HG03575 (cell line): ENCODE measurements around the gene SLC12A8.

Experiments used
- ATAC-seq: cut with Tn5 transposase; IDR thresholded peaks from one replicate; pipeline ENCODE4 v1.9.1; 2021; ENCODE audit not compliant: unreplicated experiment, insufficient number of reproducible peaks, low FRiP score; ENCODE audit errors: extremely low read depth

The SLC12A8 gene

DNA sequence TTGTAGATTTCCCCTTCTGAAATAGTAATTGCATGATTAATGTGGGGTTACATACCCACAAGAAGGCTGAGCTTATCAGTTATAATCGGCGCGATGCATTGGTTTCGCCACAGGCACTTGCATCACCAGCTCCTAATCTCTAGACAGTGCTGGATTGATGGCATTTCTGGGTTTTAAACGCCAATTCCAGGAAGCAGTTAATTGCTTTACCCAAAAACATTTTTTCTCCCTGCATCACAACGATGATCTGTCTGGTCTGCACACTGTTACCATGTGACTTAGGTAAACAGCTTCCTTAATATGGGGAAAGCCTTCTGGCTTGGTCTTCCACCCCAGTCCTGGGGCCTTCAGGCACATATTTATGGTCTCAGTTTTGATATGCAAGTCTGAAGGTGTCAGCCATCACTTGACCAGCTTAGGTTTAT, 86.7 kb downstream of the SLC12A8 start:
- no peak for ATAC-seq

DNA sequence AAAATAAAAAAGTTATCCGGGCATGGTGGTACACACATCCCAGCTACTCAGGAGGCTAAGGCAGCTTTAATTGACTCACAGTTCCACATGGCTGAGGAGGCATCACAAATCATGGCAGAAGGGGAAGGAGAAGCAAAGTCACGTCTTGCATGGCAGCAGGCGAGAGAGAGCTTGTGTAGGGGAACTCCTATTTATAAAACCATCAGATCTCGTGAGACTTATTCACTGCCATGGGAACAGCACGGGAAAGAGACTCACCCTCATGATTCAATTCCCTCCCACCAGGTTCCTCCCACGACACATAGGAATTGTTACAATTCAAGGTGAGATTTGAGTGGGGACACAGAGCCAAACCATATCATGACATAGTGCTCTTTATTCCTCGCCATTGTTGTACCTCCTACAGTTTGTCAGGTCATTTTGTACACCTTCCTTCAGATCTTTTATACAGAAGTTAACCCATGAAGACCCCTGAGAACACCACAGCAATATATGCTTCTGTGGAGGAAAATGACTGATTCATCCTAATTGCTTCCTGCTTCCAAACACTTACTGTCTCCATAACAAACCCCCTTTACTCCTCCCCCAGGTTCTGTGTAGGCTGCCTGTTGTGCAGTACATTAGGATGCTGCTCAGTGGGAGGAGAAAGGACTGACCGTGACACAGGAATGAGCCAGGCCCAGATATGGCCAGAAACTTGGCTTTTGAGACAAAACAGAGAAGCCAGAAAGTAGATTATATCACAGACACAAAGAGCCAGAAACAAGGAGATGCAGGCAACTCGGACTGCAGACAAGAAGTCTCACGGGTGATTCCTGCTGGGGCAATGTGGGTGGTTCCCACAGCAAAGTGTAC, 88.9 kb downstream of the SLC12A8 start:
- ATAC-seq = no peak

DNA sequence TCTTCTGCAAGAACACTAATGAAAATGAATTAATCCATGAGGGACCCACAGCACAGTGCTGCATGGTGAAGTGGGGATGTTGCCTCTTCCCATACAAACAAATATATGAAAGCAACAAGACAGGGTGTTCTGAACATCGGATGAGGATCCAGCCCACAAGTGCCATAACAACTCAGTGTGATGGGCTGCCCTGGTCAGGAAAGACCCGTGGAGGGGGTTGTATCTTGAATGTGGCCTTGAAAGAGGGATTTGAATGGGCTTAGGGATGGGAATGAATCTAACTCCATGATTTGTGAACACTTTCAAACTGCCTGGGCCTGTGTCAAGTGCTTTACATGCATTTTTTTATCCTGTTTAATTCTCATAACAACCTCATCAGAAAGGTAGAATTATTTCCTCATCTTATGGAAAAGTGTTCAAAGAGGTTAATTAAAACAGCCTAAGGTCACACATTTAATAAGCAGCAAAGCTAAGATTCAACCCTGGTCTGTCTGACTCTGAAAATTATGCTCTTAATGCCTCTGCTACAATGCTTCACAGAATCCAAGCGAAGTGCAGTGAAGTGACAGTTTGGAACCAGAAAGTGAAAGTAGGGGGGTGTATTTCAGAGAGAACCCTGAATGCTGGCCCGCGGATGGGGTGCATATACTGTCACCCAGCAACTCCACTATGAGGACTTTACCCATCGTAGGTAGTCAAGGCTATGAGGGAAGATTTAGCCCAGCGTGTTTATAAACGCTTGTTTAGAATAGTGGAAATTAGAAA, 91.1 kb downstream of the SLC12A8 start:
- no peak for ATAC-seq

DNA sequence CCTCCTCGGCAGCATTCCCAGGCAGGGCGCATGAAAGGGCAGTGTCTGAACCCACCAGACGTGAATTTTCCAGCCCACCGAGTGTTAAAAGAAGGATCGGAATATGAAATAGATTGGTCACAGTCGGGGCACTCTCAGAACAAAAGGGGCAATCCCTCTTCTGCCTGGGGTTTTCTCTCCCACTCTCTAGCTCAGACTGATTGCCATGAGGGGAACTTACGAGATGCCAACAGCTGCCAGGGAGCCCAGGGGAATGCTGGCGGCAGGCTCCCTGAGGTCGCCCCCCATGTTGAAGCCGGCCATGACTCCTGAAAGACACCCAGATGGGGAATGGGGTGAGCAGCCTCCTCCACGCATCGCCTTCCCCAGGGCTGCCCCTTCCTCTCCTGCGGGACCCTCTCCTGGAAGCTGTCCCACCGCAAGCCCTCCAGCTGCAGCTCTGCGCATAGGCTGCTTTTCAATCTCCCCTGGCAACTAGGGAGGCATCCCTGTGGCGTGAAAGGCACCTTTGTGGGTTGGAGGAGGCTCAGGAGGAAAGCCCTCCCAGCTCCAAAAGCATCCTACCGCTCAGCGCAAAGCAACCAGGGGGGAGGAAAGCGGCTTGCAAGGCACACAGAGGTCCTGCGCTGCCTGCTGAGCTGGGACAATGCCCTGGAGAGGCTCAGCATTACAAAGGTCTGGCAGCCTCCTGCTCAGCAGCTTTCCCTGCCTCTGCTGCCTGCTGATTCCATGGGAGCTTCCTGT, 92.0 kb downstream of the SLC12A8 start:
- no peak for ATAC-seq

DNA sequence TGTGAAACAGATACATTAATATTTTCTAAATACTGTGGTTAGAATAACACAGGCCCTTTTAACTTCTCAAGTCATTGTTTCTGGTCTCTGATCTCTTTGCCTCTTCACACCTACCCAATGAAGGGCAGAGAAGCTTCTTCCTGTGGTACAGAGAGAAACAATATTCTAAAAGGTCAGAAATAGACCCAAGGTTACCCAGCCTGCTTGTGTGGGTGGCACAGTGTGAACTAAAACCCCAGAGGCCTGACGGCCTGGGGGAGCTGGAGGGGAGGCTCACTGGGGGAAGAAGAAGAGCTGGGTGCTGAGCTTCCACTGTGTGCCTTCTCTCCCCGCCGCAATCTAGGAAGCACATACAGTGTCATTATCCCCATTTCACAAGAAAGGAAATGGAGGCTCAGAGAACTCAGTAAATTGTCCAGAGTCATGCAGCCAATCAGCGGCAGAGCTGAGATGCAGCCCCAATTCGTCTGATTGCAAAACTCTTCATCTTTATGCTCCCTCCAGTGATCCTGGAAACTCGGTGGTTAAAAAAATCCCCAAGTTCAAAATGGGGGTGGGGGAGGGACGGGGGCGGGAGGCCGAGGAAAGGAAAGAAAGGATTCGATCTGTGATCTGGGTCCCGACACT, 92.7 kb downstream of the SLC12A8 start:
- peak; percentile 40 for ATAC-seq

DNA sequence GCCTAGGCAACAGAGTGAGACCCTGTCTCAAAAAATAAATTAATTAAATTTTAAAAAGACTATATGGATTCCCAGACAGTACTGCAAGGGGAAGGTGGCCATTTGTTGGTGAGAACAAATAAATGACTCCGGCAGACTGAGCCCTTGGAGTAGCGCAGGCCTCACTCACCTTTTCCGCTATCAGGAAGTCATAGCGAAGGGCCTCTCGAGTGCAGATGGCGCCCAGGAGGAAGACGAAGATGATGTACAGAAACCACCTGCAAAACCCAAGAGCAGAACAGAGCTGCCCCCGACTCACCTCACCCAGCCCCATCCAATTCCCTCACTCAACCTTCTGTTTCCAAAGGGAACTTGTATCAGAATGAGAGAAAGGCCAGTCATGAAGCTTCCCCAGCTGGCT, 93.9 kb downstream of the SLC12A8 start:
- ATAC-seq = no peak

DNA sequence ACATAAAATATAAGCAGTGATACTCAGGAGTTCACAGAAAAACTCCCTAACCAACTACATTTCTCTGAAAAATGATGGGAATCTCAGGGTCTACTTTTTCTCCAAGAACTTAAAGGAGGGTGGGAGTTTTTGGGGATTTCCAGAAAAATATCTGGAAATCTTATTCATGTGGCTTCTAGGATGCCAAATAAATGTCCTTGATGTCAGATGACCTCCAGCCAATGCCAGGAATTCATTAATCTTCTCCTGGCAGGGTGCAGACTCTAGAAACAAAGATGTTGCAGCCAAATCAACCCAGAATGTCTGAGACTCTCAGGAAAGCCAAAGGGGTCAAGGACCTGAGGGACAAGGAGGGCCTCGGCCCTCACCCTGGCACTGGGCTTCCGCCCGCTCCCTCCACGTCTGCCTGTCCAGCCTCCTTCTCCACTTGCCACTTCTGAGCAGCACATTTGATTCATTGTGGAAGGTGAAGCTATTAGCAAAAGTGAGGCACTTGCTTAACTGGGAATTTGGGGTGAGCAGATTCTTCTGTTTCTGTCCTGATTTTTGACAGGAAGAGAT, 94.8 kb downstream of the SLC12A8 start:
- ATAC-seq = no peak

DNA sequence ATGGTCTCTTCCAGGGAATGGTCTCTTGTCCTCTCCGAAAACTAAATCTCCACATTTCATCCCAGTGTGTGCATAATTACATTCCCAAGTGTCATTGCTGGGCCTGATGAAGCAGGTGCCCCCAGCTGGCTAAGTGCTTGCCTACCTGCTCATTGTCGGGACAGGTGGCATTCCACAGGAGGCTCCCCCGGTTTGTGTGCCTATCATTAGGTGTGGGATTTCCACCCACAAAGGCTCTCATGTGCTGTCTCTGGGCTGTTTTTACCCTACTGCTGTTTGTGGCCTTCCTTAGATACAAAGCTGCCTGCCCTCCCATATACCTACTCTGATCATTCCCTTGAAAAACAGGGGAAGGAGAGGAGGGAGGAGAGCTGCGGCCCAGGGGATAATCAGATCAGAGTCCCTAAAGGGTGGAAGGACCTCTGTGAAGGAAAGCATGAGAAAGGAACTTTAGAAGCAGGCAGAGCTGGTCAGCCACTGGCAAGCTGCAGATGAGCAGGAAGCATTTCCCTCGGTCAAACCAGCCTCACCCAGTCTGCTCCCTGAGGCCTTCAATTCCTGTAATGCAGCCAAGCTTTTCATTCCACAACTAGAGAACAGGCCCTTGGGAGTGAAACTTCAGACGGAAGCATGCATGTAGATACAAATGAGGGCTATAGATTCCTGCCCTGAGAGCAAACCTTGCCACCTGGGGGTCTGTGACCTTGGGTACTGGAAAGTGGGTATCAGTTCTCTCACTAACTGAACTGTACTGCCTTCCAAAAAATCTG, 96.1 kb downstream of the SLC12A8 start:
- no peak for ATAC-seq

DNA sequence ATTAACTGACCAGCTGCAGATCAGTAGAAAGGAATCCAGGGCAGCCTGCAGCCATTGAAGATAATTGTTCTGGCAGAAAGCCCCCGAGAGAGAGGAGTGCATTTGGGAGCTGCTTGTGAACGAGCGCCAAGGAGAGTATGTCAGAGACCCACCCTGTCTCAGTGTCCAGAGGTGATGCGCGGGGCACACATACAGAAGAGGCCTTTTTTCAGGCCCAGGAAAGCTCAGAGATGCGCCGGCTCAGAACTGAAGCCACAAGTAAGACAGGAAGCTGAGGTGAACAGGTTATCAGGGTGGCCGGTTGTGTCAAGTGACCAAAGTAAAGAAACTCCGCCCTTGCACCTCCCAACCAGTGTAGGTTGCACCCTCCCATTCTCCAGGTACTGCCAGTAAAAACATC, 96.9 kb downstream of the SLC12A8 start:
- ATAC-seq = no peak

DNA sequence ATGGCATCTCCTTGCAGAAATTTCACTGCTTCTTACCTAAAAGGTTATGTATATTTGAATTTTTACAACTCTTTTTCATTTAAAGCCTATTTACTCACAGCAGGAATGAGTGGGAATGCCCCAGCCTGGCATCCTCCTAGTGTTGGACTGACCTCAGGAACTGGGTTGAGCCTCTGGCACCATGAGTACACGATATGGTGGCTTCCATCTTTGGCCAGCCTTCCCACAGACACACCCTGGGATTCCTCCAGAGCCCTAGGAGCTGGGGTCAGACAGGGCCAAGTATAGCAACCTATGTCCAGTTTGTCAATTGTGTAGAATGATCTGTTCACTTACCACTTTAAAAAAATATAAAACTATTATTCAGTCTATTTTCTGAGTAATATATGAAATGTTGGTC, 99.6 kb downstream of the SLC12A8 start:
- ATAC-seq = no peak

DNA sequence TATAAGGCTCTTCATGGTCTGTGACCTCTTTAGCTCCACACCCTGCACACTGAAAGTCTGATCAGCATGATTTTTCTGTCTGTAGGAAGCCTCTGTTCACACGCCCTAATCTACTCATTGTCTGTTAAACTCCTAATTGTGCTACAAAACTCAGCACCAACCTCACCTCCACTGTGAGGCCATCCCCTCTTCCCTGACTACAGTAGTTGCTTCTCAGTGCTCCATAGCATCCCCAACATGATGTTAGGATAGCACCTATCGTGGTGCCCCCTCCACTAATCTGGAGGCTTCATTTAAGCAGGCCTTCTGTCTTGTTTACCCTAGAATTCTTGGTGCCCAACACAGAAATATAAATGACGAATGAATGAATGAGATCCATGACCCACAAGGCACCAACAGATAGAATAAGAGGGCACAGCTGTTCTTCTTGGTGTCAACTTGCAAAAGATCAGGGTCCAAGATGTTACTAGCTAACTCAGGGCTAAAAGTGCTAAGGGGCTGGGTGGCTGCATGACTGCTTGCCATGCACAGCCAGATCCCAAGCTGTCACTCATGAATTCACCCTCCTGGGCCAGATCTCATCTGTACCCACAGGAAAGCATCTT, 101.6 kb downstream of the SLC12A8 start:
- no peak for ATAC-seq

DNA sequence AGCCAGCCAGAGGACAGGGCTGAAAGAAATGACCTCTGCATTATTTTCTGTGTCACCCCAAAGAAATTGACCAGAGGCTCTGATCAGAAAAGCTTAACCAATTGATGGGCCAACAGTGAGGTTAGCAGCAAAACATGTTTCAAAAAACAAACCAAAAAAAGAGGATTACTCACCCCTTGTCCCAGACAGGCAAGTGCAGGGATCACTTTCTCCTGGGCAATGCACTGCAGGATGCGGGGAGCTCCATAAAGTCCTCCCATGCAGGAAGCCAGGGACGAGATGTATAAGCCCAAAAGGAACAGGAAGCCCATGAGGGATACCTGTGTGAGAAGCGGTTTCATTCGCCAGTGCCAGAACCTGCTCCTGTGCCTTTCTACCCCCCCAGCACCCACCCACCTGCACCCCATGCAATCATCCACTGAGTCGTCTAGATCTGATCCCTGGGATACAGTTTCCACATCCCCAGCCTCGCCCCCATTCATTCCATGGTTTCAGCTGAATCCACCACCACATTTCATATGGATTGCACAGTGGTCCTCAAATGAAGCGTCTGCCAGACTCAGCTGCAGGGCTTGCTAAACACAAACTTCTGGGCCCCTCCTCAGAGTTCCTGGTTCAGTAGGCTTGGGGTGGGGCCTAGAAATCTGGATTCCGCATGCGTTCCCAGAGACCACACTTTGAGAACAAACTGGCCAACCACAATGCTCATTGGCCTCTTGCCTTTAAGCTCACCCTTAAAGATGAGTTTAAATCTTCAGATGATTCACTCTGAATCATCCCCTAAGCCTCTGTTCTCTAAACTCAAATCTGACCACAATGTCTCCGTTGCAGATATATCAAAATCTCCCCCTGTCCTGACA, 102.3 kb downstream of the SLC12A8 start:
- ATAC-seq = no peak

DNA sequence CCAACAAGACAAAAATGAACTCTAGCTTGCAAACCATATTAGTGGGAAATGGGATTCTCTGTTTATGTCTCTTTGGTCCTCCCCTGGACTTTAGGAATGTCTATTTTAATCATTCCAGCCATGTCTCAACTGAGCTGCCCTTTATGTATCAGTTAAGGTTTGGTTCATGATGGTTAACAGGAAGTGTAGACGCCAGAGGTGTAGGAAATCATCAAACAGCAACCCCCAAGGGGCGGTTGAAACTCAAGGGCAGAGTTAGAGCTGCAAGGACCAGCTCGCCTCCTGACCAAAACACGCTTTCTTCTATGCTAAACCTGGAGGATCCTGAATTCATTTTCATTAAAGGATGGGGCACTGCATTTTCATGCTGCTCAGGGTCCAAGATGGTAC, 103.0 kb downstream of the SLC12A8 start:
- no peak for ATAC-seq

DNA sequence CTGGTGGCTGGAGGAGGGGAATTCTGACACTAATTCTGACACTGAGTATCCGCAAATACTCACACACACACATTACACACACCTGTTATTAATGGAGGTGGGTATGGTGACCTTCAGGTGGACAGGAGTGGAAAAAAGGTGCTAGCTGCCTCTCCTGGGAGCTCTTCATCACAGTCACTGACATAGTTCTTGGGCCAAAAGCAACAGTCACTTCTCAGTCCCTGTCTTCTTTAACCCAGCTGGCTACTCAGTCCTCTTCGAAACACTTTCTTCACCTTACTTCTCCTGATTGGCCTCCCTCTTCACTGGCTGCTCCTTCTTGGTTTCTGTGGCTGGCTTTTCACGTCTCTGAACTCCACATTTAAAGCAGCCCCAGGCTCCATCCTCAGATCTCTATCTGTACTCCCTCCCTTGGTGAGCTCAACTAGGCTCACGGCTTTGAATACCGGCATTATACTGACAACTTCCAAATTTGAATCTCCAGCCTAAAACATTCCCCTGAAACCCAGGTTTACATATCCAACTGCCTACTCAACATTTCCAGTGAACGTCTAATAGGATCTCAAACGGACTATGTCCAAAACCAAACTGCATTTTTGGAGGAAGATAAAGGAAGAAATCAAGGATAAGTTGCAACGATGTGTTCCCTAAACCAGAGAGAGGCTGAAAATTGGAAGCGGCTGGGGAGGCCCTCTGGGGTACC, 103.6 kb downstream of the SLC12A8 start:
- ATAC-seq = no peak

DNA sequence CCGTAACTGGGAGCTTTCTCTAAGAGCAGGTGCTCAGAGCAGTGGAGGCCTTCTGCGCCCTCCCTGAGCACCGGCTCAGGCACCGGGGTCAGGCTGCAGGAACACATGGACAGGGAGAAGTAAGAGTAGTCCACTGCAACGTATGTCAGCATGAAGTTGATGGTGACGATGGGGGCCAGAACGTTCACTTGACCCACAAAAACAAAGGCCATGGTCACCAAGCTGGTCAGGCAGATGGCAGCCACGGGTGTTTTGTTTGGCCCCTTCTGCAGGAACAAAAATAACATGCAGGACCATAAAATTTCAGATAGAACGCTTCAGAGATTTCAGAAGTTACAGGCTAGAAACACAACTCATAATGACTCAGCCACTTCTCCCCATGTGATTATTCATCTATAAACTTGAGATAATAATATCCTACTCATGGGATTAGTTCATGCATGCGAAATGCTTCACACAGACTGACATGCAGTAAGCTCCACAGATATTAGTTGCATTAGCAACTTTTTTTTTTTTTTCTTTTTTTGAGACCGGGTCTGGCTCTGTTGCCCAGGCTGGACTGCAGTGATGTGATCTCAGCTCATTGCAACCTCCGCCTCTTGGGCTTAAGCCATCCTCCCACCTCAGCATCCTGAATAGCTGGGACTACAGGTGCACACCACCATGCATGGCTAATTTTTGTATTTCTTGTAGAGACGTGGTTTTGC, 104.5 kb downstream of the SLC12A8 start:
- no peak for ATAC-seq

DNA sequence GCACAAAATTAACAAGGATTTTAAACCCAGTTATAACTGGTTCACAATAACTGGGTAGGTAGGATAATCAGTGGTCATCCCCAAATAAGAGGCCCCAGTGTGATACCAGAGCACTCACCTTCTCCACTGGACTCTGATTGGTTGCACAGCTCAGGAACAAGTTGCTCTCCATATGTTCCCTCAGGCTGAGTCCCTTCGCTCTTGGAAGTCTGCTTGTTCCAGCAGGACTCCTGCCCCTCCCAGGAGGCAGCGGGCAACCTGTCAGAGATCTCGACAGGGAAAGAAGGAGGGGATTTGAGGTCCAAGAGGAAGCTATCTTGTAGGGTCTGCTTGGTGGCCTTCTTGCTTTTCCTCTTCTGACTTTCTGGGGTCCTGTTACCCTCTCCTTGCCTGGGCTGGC, 105.2 kb downstream of the SLC12A8 start:
- ATAC-seq = no peak
